ENCODE data around the gene NEK4.

Gene NEK4

GRCh38 chr3:52670621-52671521 is 99.9 kb downstream of the NEK4 start:
- DNase-seq (ENCODE audit: low read depth, low spot score) = no peak

- no peak for DNase-seq (ENCODE audit: low read depth, low spot score)
Observed at GRCh38 chr3:52663098-52663497, 107.6 kb downstream of the NEK4 start.

DNA sequence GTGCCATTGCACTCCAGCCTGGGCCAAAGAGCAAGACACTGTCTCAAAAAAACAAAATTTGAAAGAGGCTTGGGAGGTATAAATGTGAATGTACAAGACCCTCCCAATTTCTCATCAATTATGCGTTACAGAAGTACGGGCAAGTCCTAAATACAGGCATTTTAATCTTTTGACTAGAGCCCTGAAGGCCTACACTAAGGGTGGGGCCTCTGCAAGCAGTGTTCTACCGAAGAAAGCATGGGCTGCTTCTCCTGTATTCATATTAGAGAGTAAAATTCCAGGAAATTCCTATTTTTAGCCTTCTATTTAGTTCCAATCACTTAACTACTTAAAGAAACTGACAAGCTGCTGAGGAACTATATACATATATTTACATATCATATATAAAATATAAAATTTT is 110.7 kb downstream of the NEK4 start:
- no peak for DNase-seq (ENCODE audit: low read depth, low spot score)
